ENCODE data around the gene RPF1.

- TF ChIP-seq CTCF (IDR thresholded peaks at IDR 0.05; ENCODE audit: low read depth, low read length) (no peak), EZH2phosphoT487 (IDR thresholded peaks at IDR 0.05; ENCODE audit: low read depth) (no peak)
Observed at GRCh38 chr1:84450910-84451309, 28.2 kb upstream of the RPF1 start.

Data from OCI-LY3 (cell line).